Peyer's patch (tissue), 4 donors: Measurements from ENCODE around the gene ZSCAN10. TPM values are rescaled to one million over a fixed set of nuclear protein-coding genes. Genes with fewer than 3 reads are reported as not detected.
"Not testable (repeated sequence)": the region's sequence is repeated elsewhere in the genome, so short reads cannot be mapped to it uniquely, and the experiment has no call there.

ENCODE experiments used
- DNase-seq, 3 donors: peaks; one replicate each; pipeline ENCODE4 v3.0.0-alpha.2; 2017 to 2019
- H3K27ac ChIP-seq, 4 donors: fragments of 200-600 bp; sonication (generic); one replicate each; pipeline ENCODE4 v1.5.1; 2016 to 2019
- H3K27me3 ChIP-seq, 2 donors: fragments of 200-600 bp; sonication (generic); one replicate each; pipeline ENCODE4 v1.5.1; 2019
- H3K36me3 ChIP-seq, 3 donors: fragments of 200-600 bp; sonication (generic); one replicate each; pipeline ENCODE4 v1.5.1; 2016 to 2019
- H3K4me1 ChIP-seq, 4 donors: fragments of 200-600 bp; sonication (generic); one replicate each; pipeline ENCODE4 v1.5.1; 2016 to 2019
- H3K4me3 ChIP-seq, 4 donors: fragments of 200-600 bp; sonication (generic); 1 replicate in 3 of 4; 2 replicates in 1 of 4; pipeline ENCODE4 v1.5.1; 2016 to 2019; ENCODE audit warnings: mild to moderate bottlenecking in 1 of 4
- H3K9me3 ChIP-seq, 4 donors: fragments of 200-600 bp; sonication (generic); one replicate each; pipeline ENCODE4 v1.5.1; 2016 to 2019; ENCODE audit warnings: mild to moderate bottlenecking in 1 of 4
- POLR2A ChIP-seq, 2 donors: fragments of 450-650 bp; IDR thresholded peaks; one replicate each; pipeline ENCODE4 v1.5.1; 2017; ENCODE audit warnings: antibody characterized with exemption in 2 of 2, mild to moderate bottlenecking in 2 of 2, moderate library complexity in 2 of 2
- total RNA-seq, 4 donors: library from RNA; depleted of rRNA; stranded (reverse); fragments of >200 nt; gene quantifications; one replicate each; pipeline ENCODE4 v1.1.0, GENCODE V29; 2016
- TF ChIP-seq, protein P1 (sequence below), 6 experiments: fragments of 450-650 bp in 4 of 6; fragments of 200-600 bp in 2 of 6; sonication (generic) in 1 of 6; IDR thresholded peaks; one replicate each; pipeline ENCODE4 v1.5.1; 2017 to 2019; ENCODE audit warnings: antibody characterized with exemption in 6 of 6, mild to moderate bottlenecking in 3 of 6, moderate library complexity in 1 of 6

The ZSCAN10 gene
- total RNA-seq, 4 donors from 2014 or later = not detected

GRCh38 chr16:3075523-3075915 is 23.6 kb downstream of the ZSCAN10 start:
- no peak for DNase-seq
- Histone ChIP-seq H3K27ac (peak overlapping the region; percentile 70 to 81 (median 78)), H3K9me3 (peaks cover 0 to 4% (median 0%) of the 10 kb centered on the region in 4 donors), H3K4me1 (peaks cover 0 to 42% (median 19%) of the 10 kb centered on the region in 4 donors), H3K27me3 (no peaks in the 10 kb centered on the region), H3K4me3 (peak overlapping the region in 1 of 4 donors; percentile 15), H3K36me3 (no peaks in the 10 kb centered on the region)
- no peak for TF ChIP-seq POLR2A (IDR thresholded peaks at IDR 0.05)
- TF ChIP-seq, protein P1, sequence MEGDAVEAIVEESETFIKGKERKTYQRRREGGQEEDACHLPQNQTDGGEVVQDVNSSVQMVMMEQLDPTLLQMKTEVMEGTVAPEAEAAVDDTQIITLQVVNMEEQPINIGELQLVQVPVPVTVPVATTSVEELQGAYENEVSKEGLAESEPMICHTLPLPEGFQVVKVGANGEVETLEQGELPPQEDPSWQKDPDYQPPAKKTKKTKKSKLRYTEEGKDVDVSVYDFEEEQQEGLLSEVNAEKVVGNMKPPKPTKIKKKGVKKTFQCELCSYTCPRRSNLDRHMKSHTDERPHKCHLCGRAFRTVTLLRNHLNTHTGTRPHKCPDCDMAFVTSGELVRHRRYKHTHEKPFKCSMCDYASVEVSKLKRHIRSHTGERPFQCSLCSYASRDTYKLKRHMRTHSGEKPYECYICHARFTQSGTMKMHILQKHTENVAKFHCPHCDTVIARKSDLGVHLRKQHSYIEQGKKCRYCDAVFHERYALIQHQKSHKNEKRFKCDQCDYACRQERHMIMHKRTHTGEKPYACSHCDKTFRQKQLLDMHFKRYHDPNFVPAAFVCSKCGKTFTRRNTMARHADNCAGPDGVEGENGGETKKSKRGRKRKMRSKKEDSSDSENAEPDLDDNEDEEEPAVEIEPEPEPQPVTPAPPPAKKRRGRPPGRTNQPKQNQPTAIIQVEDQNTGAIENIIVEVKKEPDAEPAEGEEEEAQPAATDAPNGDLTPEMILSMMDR (IDR thresholded peaks at IDR 0.05) = no peak

GRCh38 chr16:3074860-3075522 is 24.1 kb downstream of the ZSCAN10 start:
- no peaks in the 10 kb centered on the region for H3K27me3 ChIP-seq
- H3K36me3 ChIP-seq = no peaks in the 10 kb centered on the region
- TF ChIP-seq POLR2A (IDR thresholded peaks at IDR 0.05) = peak in 1 of 2 donors; percentile 13
- TF ChIP-seq, protein P1 (IDR thresholded peaks at IDR 0.05) = no peak
- DNase-seq = peak in 2 of 3 donors; percentile 94
- H3K9me3 ChIP-seq = peaks cover 0 to 4% (median 0%) of the 10 kb centered on the region in 4 donors
- H3K27ac ChIP-seq = peak overlapping the region; percentile 70 to 81 (median 78)
- peak overlapping the region in 1 of 4 donors; percentile 15 for H3K4me3 ChIP-seq
- H3K4me1 ChIP-seq = peaks cover 0 to 42% (median 19%) of the 10 kb centered on the region in 4 donors

GRCh38 chr16:3073448-3073847 is 25.6 kb downstream of the ZSCAN10 start:
- peaks cover 0 to 4% (median 0%) of the 10 kb centered on the region in 4 donors for H3K9me3 ChIP-seq
- H3K36me3 ChIP-seq = peaks cover 0 to 10% (median 0%) of the 10 kb centered on the region in 3 donors
- DNase-seq = no peak
- peak overlapping the region in 2 of 4 donors; percentile 57 to 81 for H3K27ac ChIP-seq
- H3K4me1 ChIP-seq = peaks cover 0 to 42% (median 19%) of the 10 kb centered on the region in 4 donors
- TF ChIP-seq, protein P1 (IDR thresholded peaks at IDR 0.05) = no peak
- TF ChIP-seq POLR2A (IDR thresholded peaks at IDR 0.05) = no peak
- H3K27me3 ChIP-seq = no peaks in the 10 kb centered on the region
- H3K4me3 ChIP-seq = no peak overlapping the region

DNA sequence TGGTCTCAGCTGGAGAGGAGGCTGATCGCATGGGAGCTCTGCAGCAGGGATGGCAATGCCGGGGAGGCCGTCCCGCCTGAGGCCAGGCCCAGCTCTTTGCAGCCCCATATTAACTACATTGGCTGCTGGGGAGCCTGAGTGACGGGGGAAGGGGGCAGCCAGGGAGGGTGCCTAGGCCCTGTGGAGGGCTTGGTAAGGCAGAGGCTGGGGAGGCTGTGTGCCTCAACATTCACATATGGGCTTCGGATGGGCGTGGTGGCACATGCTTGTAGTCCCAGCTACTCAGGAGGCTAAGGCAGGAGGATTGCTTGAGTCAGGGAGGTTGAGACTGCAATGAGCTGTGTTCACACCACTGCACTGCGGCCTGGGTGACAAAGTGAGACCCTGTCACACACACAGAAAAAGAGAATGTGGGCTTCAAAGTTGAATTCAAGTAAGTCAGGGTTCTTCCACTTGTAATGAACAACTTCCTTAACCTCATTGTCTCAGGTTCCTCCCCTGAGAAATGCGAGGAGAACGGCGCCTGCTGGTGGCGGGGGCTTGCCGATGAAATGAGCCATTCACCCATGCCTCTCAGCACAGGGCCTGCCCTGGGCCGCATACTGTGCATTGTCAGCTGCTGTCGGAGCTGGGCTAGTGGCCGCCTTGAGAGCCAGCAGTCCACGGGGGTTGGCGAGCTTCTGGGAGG is 26.4 kb downstream of the ZSCAN10 start:
- H3K4me1 ChIP-seq = peaks cover 0 to 37% (median 20%) of the 10 kb centered on the region in 4 donors
- H3K4me3 ChIP-seq, H3K9me3 ChIP-seq, H3K27me3 ChIP-seq: not testable (repeated sequence)
- TF ChIP-seq, protein P1 (IDR thresholded peaks at IDR 0.05) = peak in 3 of 6 experiments; percentile 14 to 17 (median 15)
- DNase-seq = peak in 2 of 3 donors; percentile 62 to 77
- H3K36me3 ChIP-seq = peaks cover 0 to 17% (median 0%) of the 10 kb centered on the region in 3 donors
- peak overlapping the region in 2 of 4 donors; percentile 39 to 81 for H3K27ac ChIP-seq

DNA sequence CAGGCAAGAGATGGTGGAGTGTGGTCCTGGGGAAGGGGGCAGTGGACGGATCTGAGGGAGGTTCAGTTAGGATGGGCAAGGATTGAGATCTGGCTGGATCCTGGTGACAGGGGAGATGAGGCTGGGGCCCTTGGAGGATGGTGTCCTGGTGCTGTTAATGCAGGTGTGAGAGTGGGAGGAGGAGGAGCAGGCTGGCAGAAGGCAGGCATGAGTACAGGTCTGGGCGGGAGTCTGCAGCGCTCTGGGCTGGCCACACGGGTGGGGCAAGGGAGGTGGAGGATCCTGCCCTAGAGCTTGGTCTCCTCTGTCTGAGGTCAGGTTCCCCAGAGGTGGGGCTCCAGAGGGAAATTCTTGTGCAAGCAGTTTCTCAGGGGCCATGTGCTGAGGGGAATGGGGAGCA is 26.9 kb downstream of the ZSCAN10 start:
- DNase-seq = peak in 1 of 3 donors; percentile 49
- not testable (repeated sequence) for H3K9me3 ChIP-seq, H3K27me3 ChIP-seq, H3K4me3 ChIP-seq
- H3K36me3 ChIP-seq = peaks cover 0 to 18% (median 0%) of the 10 kb centered on the region in 3 donors
- peaks cover 0 to 31% (median 20%) of the 10 kb centered on the region in 4 donors for H3K4me1 ChIP-seq
- H3K27ac ChIP-seq = peak overlapping the region in 2 of 4 donors; percentile 39 to 81

- DNase-seq = peak in 1 of 3 donors; percentile 45
These were observed 27.4 kb downstream of the ZSCAN10 start for GRCh38 chr16:3071655-3072054.

More at GRCh38 chr16:3071655-3072054, 27.4 kb downstream of the ZSCAN10 start:
- peaks cover 0 to 18% (median 0%) of the 10 kb centered on the region in 3 donors for H3K36me3 ChIP-seq
- peak overlapping the region in 1 of 4 donors; percentile 81 for H3K27ac ChIP-seq
- peaks cover 0 to 28% (median 19%) of the 10 kb centered on the region in 4 donors for H3K4me1 ChIP-seq
- no peak overlapping the region for H3K4me3 ChIP-seq
- H3K27me3 ChIP-seq = no peaks in the 10 kb centered on the region
- H3K9me3 ChIP-seq = no peaks in the 10 kb centered on the region
- TF ChIP-seq, protein P1 (IDR thresholded peaks at IDR 0.05) = no peak
- TF ChIP-seq POLR2A (IDR thresholded peaks at IDR 0.05) = no peak
